Left kidney (tissue), 2 donors: ENCODE data around the gene KCNMA1. TPM values are rescaled to one million over a fixed set of nuclear protein-coding genes. Genes with fewer than 3 reads are reported as not detected.

ENCODE experiments used
- DNase-seq: peaks from one replicate; pipeline ENCODE4 v3.0.0-alpha.2; 2013
- polyA plus RNA-seq: library from polyadenylated mRNA; unstranded; fragments of 120-200 nt; gene quantifications from one replicate; pipeline ENCODE4 v1.2.1, GENCODE V29; 2013; ENCODE audit not compliant: insufficient read length

KCNMA1 gene
- polyA plus RNA-seq, 1 donor, result 3.6 TPM

DNA sequence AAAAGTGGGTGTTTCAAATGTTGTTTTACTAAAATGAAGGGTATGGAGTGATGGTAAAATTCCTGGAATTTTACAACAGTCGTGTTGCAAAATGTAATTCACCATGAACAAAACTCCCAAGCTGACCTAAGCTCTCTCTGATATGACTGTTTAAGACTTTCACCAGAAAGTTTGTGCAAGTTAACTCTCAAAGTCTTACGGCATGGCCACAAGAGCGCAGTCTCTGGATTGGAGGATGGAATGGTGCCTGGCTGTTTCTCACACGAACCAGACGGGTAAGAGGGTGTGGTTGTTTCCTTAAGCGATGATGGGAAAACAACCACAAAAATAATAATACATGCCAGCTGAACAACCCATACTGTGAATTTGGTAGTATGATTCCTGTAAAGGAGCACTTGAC lies 662.5 kb downstream of the KCNMA1 start:
- DNase-seq, result no peak

- no peak for DNase-seq
Measured at GRCh38 chr10:76974017-76974691, 663.5 kb downstream of the KCNMA1 start.

DNA sequence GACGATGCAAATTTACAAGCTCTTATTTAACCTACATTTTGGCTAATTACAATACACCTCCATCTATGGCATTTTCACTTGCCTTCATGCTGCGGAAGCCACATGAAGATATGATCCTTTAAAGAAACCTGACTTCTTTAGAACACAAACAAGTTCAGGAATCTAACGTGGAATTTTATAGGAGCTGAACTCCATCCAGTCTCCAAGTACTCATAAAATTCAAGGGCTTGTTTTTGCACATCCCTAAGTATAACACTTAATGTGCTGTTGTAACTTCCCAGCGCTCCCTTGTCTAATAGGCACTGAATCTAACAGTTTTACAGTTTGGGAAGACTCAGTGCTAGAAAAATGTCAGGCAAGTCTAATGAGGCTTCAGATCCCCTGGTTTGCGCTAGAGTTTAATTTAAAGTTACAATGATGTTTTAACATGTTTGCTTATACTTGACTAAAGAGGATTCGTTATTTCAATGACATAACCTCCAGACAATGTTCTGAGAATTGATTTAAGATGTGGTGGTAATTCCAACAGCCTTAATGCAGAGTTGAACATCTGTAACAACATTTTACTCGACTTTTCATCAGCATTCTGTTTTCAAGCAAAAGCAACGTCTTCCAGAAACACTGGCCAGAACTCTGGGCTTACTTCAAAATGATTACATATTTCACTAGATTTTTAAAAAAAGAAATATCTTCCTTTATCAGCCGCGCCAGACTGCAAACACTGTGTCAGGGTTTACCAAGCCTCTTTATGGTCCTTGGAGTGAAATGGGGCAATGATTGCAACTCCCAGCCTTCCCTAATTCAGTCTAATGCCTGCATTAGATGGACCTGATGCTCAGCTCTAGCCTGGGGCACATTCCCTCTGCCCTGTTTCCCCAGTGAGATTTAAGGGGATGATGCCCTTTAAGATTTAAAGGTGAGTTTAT lies 664.3 kb downstream of the KCNMA1 start:
- no peak for DNase-seq

DNA sequence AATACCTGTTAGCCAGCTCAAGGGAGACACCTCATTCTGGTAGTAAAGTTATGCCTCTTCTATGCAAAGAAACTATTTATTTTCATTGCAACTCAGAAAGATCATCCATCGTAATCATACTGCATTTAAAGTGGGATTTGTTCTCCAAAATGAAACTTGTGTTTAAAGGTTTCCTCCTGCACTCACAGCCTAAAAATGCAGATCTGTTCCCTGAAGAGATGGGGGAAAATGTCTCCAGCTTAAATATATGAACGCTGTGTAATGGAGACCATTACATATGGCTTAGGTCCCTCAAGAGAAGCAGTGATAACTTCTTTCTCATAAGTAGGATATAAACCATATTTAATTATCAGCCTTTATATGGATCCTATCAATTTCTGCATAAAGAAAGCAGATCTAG lies 665.1 kb downstream of the KCNMA1 start:
- DNase-seq, result no peak

DNA sequence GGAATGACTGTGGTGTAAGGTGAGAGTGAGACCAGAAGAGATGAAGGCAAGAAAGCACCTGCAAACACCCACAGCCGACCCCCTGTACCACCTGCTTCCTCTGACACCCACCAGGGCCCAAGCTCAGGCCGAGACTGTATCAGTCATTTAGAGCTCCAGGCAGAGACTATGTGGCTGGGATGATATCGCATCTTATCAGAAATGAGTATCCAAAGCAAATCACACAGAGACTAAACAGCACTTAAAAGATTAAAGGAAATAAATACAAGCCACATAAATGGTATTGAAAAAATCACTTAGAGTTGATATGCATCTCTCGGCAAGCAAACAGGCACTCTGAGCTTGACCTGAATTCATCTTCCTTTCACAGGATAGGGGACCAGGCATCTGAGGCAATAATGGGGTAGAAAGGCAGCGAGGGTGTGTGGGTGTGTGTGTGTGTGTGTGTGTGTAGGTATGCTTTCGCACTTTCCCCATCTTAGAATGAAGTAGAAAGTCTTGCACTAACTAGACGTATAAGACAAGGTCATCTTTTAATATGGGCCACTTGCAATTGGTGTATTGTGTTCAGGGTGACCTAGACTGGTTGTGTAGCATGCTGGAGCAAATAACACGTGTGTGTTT lies 665.9 kb downstream of the KCNMA1 start:
- no peak for DNase-seq

GRCh38 chr10:76970711-76971519 lies 666.7 kb downstream of the KCNMA1 start:
- no peak for DNase-seq

DNA sequence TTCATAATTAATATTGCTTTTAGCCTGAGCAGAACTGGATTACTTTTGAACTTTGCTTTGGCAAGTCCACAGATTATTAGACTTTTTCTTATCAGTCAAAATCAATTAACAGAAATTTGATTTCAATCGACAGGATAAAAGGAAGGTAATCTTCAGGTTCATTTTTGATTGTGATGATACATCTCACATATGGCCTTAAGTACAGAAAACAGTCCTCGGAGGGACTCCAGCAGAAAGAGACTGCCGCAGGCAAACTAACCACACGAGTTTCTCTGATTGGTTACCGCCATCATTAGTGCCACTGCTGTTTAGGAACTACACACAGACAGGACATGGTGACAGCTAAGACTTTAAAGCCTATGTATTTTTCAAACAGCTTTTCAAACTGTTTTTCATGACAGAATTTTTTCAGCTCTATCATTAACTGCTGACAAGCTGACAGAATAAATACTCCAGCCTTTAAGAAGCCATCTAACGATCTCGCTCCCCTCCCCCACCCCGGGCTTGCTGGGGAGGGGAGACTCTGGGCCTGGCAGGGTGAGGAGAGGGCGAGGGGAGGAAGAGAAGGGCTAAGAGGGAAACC lies 668.2 kb downstream of the KCNMA1 start:
- DNase-seq, result no peak

DNA sequence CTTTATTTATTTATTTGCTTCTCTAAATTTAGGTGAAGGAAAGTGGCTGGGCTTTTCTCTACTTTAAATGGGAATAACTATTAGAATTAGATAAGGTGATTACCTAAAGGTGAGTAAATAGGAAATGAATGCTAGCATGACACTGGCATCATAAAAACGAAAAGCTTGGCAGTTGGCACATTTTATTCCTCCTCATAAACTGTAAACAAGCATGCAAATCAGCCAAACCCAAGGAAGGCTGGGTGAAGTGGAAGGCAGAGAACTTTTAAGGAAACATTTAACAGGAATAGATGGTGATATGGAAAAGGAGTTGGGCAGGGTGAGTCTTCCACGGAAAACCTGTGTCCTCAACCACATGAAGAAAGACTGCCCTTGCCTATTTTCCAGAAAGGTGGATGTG lies 669.1 kb downstream of the KCNMA1 start:
- DNase-seq, result no peak

DNA sequence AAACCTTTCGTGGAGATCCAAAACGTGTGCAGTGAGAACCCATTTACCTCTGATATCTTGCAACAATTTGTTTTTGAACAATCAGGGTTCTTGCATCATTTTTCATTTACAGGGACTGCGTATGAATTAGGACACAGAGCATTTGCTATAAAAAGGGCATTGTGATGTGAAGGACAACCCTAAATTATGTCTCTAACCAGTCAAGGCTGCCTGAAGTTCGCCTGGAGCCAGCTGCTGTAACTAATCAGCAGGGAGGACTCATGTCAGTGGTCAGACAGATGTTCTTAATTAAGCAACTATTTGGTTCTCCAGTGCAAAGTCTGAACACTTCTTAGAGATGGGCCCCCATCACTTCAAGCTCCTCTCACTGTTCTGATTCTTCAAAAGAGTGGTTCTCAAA lies 674.8 kb downstream of the KCNMA1 start:
- no peak for DNase-seq

DNA sequence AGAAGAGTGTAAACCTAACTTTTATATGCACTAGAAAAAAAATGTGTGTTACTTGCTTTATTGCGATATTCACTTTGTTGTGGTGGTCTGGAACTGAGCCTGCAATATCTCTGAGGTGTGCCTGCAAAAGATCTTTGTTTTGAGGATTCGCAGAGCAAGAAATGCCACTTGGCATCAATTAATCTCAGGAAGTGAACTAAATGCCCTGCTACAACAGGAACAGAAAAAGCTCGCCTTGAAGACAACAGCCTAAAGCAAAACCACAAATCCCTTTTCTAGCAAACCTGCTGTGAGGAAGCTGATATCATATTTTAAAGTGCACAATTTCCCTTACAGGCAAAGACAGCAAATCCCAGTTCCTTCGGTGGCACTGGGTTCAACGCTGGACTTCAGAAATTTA lies 675.8 kb downstream of the KCNMA1 start:
- DNase-seq, result no peak

GRCh38 chr10:76959111-76959510 lies 678.5 kb downstream of the KCNMA1 start:
- DNase-seq, result no peak

- DNase-seq, result no peak
Measured at GRCh38 chr10:76954838-76955237, 682.8 kb downstream of the KCNMA1 start.

GRCh38 chr10:76950354-76950753 lies 687.3 kb downstream of the KCNMA1 start:
- no peak for DNase-seq

DNA sequence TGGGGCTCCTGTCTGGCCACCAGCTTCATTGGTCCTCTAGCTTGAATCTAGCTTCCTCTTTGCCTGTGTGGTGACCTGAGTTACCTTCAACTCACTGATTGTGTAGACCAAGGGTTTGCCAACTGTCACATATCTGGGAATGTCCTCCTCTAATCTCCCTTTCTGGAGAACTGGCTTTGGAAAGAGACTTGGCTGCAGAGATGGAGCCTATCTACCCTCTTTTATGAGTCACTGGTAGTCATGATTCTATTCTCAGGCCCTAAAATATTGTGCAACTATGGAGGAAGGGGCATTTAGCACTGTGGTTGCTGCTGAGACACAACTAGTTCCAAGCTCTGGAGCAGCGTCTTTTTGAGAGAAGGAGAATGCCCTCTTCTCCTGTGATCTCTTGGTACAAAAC lies 691.3 kb downstream of the KCNMA1 start:
- DNase-seq, result no peak

DNA sequence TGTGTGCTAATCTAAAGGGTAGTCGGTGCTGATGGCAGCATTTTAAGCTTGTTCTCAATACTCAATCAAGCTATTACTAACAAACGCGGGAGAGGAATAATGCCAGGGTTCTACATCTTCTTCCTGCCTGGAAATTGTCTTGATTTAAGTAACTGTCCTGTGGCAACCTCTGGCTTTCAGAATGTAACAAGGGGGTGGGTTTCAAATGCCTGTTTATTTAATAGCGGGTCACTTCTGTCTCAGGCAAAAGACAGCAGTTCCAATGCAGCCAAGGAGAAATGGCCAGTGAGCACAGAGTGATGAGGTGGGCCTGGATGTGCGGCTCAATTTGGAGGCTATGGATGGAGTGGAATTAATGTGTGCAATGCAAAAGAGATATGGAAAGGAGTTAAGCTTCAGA lies 692.4 kb downstream of the KCNMA1 start:
- no peak for DNase-seq

DNA sequence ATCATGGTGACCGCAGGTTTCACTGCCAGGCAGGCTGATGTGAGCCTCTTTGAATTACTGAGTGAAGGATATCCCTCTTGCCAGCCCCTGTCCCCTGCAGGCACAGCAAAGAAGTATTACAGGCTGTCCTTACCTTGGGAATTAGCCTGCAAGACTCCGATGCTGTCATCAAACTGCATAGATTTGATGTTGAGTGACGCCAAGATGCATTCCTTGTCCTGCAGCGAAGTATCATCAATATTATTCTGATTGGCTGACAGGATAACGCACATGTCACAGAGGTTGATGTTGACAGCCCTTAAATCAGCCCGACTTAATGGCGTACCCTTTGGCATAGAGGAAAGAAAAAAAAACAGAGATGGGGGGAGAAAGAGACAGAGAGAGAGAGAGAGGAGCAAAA lies 693.0 kb downstream of the KCNMA1 start:
- DNase-seq, result no peak

GRCh38 chr10:76942628-76943416 lies 694.8 kb downstream of the KCNMA1 start:
- DNase-seq, result no peak

GRCh38 chr10:76939933-76940468 lies 697.6 kb downstream of the KCNMA1 start:
- no peak for DNase-seq

- no peak for DNase-seq
Measured at GRCh38 chr10:76937181-76937600, 700.4 kb downstream of the KCNMA1 start.

- no peak for DNase-seq
Measured at GRCh38 chr10:76935941-76936613, 701.5 kb downstream of the KCNMA1 start.
